ENCODE measurements around the gene PPL. TPM values are rescaled to one million over a fixed set of nuclear protein-coding genes. Genes with fewer than 3 reads are reported as not detected.

PPL gene
- total RNA-seq, 4 donors from 2014 or later = 55.5 to 84.9 (median 72.0) TPM

GRCh38 chr16:4894276-4895150 lies 42.4 kb downstream of the PPL start:
- Histone ChIP-seq H3K4me1 (no peaks in the 10 kb centered on the region), H3K27me3 (no peaks in the 10 kb centered on the region), H3K27ac (no peak overlapping the region), H3K9me3 (no peaks in the 10 kb centered on the region), H3K36me3 (peaks cover 45 to 66% of the 10 kb centered on the region in 2 donors), H3K4me3 (replicated peaks in 1 of 3) (no peak overlapping the region)
- no peak for DNase-seq
- TF ChIP-seq CTCF (IDR thresholded peaks at IDR 0.05) (no peak), POLR2A (IDR thresholded peaks at IDR 0.05) (no peak)
- intact Hi-C loops (cut with DNase I) = no loop called here
- WGBS, 2 donors = 91 to 96% methylated on average over 13 to 14 of the region's 22 CpGs

GRCh38 chr16:4893103-4893862 lies 43.7 kb downstream of the PPL start:
- Histone ChIP-seq H3K36me3 (peaks cover 41 to 64% of the 10 kb centered on the region in 2 donors), H3K27ac (no peak overlapping the region)
- no peak for DNase-seq

GRCh38 chr16:4892361-4893102 lies 44.4 kb downstream of the PPL start:
- Histone ChIP-seq H3K4me1 (no peaks in the 10 kb centered on the region), H3K36me3 (peaks cover 47 to 71% of the 10 kb centered on the region in 2 donors), H3K9me3 (no peaks in the 10 kb centered on the region), H3K27me3 (no peaks in the 10 kb centered on the region), H3K27ac (no peak overlapping the region), H3K4me3 (replicated peaks in 1 of 3) (no peak overlapping the region)
- TF ChIP-seq CTCF (IDR thresholded peaks at IDR 0.05) (no peak), POLR2A (IDR thresholded peaks at IDR 0.05) (no peak)
- DNase-seq = no peak
- WGBS, 2 donors = 63 to 68% methylated on average over 11 to 23 of the region's 23 CpGs
- intact Hi-C loops (cut with DNase I) = no loop called here

More at GRCh38 chr16:4893103-4893862, 43.7 kb downstream of the PPL start:
- TF ChIP-seq CTCF (IDR thresholded peaks at IDR 0.05) (no peak), POLR2A (IDR thresholded peaks at IDR 0.05) (no peak)
- H3K27me3 ChIP-seq = no peaks in the 10 kb centered on the region
- H3K4me3 ChIP-seq (replicated peaks in 1 of 3) = no peak overlapping the region
- WGBS, 2 donors = 95% methylated on average over 10 to 12 of the region's 26 CpGs
- H3K4me1 ChIP-seq = no peaks in the 10 kb centered on the region
- H3K9me3 ChIP-seq = no peaks in the 10 kb centered on the region
- intact Hi-C loops (cut with DNase I) = no loop called here

GRCh38 chr16:4891886-4892216 lies 45.1 kb downstream of the PPL start:
- no peak overlapping the region for H3K4me3 ChIP-seq (replicated peaks in 1 of 3)
- no peaks in the 10 kb centered on the region for H3K9me3 ChIP-seq
- H3K4me1 ChIP-seq = no peaks in the 10 kb centered on the region
- DNase-seq = no peak
- intact Hi-C loops (cut with DNase I) = no loop called here
- no peak overlapping the region for H3K27ac ChIP-seq
- peaks cover 52 to 75% of the 10 kb centered on the region in 2 donors for H3K36me3 ChIP-seq
- 76 to 84% methylated on average over 8 to 9 of the region's 12 CpGs for WGBS, 2 donors
- H3K27me3 ChIP-seq = no peaks in the 10 kb centered on the region
- no peak for TF ChIP-seq POLR2A (IDR thresholded peaks at IDR 0.05)
- no peak for TF ChIP-seq CTCF (IDR thresholded peaks at IDR 0.05)
